ENCODE data around the gene PER2. TPM values are rescaled to one million over a fixed set of nuclear protein-coding genes. Genes with fewer than 3 reads are reported as not detected.

The PER2 gene
- total and polyA plus RNA-seq, 10 of the 15 experiments (the other 5 are each of a cell fraction or from before 2014, with no cell fraction given), result 1.5 to 15.1 (median 4.6) TPM

DNA sequence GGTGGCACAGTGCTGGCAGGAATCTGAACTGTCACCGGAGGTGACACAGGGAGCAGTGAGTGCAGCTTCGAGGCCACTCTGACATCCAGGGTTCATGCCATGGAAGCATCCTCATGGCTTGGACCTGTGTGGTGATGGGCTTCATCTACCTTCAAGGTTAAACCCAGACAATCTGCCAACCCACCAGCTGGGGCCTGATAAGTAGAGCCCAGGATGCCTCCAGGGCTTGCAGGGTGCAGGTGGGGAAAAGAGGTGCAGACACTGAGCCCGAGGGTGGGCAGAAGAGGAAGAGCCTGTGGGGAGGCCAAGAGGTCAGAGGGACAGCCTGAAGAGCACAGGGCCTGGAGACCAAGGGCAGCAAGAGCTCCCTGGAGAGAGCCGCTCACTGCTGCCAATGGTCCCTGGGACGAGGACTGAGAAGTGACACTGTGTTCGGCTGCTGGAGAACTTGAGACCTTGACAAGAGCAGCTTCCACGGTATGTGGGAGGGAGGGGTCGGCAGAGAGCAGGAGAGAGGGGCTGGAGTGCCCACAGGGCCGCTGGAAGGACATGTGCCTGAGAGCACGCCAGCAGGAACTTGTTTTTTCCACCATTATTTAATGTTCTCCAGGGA is 40.5 kb downstream of the PER2 start:
- no peak overlapping the region for H2AFZ ChIP-seq (ENCODE audit: control insufficient read depth, low read depth, low read length)
- H3K4me3 ChIP-seq, result no peak overlapping the region
- H3K4me2 ChIP-seq (ENCODE audit: control insufficient read depth, insufficient read depth), result no peak overlapping the region
- intact Hi-C loops (cut with micrococcal nuclease; ENCODE audit: unreplicated experiment), result no loop called here
- peaks cover 0 to 9% of the 10 kb centered on the region in 2 experiments; a peak in 3 of 4 replicates for H3K36me3 ChIP-seq (ENCODE audit: control insufficient read depth in 2 of 2, insufficient read depth in 2 of 2, low read length in 1 of 2)
- no peak overlapping the region for H3K27ac ChIP-seq (ENCODE audit: control insufficient read depth, insufficient read depth)
- FAIRE-seq, result no peak
- no peak overlapping the region for H3K9ac ChIP-seq (ENCODE audit: control insufficient read depth, insufficient read depth, low read length)
- RAD21 ChIA-PET (ENCODE audit: unreplicated experiment), result no interaction called here
- DNase-seq (ENCODE audit: low read depth, low spot score), result no peak
- no peak for ATAC-seq
- no peaks in the 10 kb centered on the region for H3K27me3 ChIP-seq (replicated peaks in 1 of 2; ENCODE audit: control insufficient read depth in 2 of 2, insufficient read depth in 2 of 2, low read length in 1 of 2)
- BruUV-seq (replicated peaks), result no TSS peak
- no peaks in the 10 kb centered on the region for H3K9me3 ChIP-seq (replicated peaks; ENCODE audit: control insufficient read depth, insufficient read depth, low read length)
- POLR2A ChIA-PET, result no interaction called here
- in situ Hi-C loops (cut with MboI), result no loop called here
- no peaks in the 10 kb centered on the region for H4K20me1 ChIP-seq (ENCODE audit: control insufficient read depth, insufficient read depth)
- no peaks in the 10 kb centered on the region for H3K79me2 ChIP-seq (ENCODE audit: control insufficient read depth, insufficient read depth, low read length)
- SMC1A ChIA-PET (ENCODE audit: uncharacterized antibody, unreplicated experiment), result no interaction called here
- 96% methylated on average over 10 of the region's 10 CpGs for WGBS (ENCODE audit: insufficient coverage, insufficient replicate concordance, low lambda C conversion rate, missing lambda C conversion rate)
- CTCF ChIA-PET, result no interaction called here
- TF ChIP-seq, protein P1, sequence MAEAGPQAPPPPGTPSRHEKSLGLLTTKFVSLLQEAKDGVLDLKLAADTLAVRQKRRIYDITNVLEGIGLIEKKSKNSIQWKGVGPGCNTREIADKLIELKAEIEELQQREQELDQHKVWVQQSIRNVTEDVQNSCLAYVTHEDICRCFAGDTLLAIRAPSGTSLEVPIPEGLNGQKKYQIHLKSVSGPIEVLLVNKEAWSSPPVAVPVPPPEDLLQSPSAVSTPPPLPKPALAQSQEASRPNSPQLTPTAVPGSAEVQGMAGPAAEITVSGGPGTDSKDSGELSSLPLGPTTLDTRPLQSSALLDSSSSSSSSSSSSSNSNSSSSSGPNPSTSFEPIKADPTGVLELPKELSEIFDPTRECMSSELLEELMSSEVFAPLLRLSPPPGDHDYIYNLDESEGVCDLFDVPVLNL (IDR thresholded peaks at IDR 0.05; ENCODE audit: low read depth, low read length), result no peak
- TF ChIP-seq SIN3A (IDR thresholded peaks at IDR 0.05; ENCODE audit: low read depth, low read length), result no peak
- no peak for TF ChIP-seq CREB1 (IDR thresholded peaks at IDR 0.05; ENCODE audit: low read depth)
- TF ChIP-seq CEBPB (IDR thresholded peaks at IDR 0.05; ENCODE audit: borderline replicate concordance in 1 of 2, low read depth in 2 of 2, low read length in 2 of 2), result no peak
- H3K4me1 ChIP-seq (ENCODE audit: control insufficient read depth, insufficient read depth, low read length), result no peaks in the 10 kb centered on the region

DNA sequence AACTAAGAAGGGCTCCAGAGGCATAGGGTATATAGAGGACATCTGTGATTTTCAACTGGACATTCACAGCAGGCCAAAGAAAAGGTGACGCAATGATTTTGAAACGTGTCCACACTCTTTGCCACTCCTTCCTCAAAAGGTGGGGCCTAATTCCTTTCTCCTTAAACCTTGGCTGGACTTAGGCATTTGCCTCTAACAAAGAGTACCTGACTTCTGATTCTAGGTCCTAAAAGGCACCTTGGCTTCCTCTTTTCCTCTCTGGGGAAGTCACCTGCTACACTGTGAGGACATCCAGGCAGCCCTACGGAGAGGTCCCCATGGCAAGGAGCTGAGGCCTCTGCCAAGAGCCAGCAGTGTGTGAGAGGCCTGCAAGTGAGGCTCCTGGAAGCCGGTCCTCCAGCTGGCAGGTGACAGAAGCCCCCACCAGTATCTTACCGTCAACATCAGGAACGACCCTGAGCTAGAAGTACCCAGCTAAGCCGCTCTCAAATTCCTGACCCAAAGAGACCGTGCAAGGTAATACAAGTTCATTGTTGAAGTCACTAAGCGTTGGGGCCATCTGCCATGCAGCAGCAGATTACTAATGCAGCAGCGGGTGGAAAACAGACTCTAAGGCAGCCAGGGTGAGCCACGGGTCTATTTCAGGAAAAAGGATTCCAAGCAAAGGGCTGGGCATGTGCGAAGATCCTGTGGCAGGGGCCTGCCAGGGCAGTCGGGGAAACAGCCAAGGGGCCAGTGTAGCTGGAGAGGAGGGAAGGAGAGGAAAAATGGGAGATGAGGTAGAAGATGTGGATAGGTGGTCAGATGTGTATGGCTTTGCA is 41.2 kb downstream of the PER2 start:
- intact Hi-C loops (cut with micrococcal nuclease; ENCODE audit: unreplicated experiment), result no loop called here
- TF ChIP-seq, protein P2, sequence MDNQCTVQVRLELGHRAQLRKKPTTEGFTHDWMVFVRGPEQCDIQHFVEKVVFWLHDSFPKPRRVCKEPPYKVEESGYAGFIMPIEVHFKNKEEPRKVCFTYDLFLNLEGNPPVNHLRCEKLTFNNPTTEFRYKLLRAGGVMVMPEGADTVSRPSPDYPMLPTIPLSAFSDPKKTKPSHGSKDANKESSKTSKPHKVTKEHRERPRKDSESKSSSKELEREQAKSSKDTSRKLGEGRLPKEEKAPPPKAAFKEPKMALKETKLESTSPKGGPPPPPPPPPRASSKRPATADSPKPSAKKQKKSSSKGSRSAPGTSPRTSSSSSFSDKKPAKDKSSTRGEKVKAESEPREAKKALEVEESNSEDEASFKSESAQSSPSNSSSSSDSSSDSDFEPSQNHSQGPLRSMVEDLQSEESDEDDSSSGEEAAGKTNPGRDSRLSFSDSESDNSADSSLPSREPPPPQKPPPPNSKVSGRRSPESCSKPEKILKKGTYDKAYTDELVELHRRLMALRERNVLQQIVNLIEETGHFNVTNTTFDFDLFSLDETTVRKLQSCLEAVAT (IDR thresholded peaks at IDR 0.05), result no peak
- TF ChIP-seq HDGF (IDR thresholded peaks at IDR 0.05), result no peak
- TF ChIP-seq, protein P3, sequence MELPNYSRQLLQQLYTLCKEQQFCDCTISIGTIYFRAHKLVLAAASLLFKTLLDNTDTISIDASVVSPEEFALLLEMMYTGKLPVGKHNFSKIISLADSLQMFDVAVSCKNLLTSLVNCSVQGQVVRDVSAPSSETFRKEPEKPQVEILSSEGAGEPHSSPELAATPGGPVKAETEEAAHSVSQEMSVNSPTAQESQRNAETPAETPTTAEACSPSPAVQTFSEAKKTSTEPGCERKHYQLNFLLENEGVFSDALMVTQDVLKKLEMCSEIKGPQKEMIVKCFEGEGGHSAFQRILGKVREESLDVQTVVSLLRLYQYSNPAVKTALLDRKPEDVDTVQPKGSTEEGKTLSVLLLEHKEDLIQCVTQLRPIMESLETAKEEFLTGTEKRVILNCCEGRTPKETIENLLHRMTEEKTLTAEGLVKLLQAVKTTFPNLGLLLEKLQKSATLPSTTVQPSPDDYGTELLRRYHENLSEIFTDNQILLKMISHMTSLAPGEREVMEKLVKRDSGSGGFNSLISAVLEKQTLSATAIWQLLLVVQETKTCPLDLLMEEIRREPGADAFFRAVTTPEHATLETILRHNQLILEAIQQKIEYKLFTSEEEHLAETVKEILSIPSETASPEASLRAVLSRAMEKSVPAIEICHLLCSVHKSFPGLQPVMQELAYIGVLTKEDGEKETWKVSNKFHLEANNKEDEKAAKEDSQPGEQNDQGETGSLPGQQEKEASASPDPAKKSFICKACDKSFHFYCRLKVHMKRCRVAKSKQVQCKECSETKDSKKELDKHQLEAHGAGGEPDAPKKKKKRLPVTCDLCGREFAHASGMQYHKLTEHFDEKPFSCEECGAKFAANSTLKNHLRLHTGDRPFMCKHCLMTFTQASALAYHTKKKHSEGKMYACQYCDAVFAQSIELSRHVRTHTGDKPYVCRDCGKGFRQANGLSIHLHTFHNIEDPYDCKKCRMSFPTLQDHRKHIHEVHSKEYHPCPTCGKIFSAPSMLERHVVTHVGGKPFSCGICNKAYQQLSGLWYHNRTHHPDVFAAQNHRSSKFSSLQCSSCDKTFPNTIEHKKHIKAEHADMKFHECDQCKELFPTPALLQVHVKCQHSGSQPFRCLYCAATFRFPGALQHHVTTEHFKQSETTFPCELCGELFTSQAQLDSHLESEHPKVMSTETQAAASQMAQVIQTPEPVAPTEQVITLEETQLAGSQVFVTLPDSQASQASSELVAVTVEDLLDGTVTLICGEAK (IDR thresholded peaks at IDR 0.05; ENCODE audit: borderline replicate concordance), result no peak
- no peak for TF ChIP-seq JUND (IDR thresholded peaks at IDR 0.05; ENCODE audit: low read depth, low read length)
- TF ChIP-seq TCF12 (IDR thresholded peaks at IDR 0.05; ENCODE audit: low read depth, low read length), result no peak

More for the DNA sequence above, 41.2 kb downstream of the PER2 start:
- SMC1A ChIA-PET (ENCODE audit: uncharacterized antibody, unreplicated experiment), result no interaction called here
- Histone ChIP-seq H3K36me3 (ENCODE audit: control insufficient read depth in 2 of 2, insufficient read depth in 2 of 2, low read length in 1 of 2) (peaks cover 0 to 6% of the 10 kb centered on the region in 2 experiments; a peak in 3 of 4 replicates), H3K4me2 (ENCODE audit: control insufficient read depth, insufficient read depth) (no peak overlapping the region), H3K27me3 (replicated peaks in 1 of 2; ENCODE audit: control insufficient read depth in 2 of 2, insufficient read depth in 2 of 2, low read length in 1 of 2) (no peaks in the 10 kb centered on the region), H3K4me1 (ENCODE audit: control insufficient read depth, insufficient read depth, low read length) (no peaks in the 10 kb centered on the region), H3K4me3 (no peak overlapping the region), H2AFZ (ENCODE audit: control insufficient read depth, low read depth, low read length) (no peak overlapping the region), H3K9ac (ENCODE audit: control insufficient read depth, insufficient read depth, low read length) (no peak overlapping the region), H4K20me1 (ENCODE audit: control insufficient read depth, insufficient read depth) (no peaks in the 10 kb centered on the region), H3K27ac (ENCODE audit: control insufficient read depth, insufficient read depth) (no peak overlapping the region), H3K9me3 (replicated peaks; ENCODE audit: control insufficient read depth, insufficient read depth, low read length) (no peaks in the 10 kb centered on the region), H3K79me2 (ENCODE audit: control insufficient read depth, insufficient read depth, low read length) (no peaks in the 10 kb centered on the region)
- in situ Hi-C loops (cut with MboI), result no loop called here
- WGBS (ENCODE audit: insufficient coverage, insufficient replicate concordance, low lambda C conversion rate, missing lambda C conversion rate), result 87% methylated on average over 13 of the region's 13 CpGs
- CTCF ChIA-PET, result no interaction called here
- RAD21 ChIA-PET (ENCODE audit: unreplicated experiment), result no interaction called here
- ATAC-seq (no peak), DNase-seq (ENCODE audit: low read depth, low spot score) (no peak), FAIRE-seq (no peak)
- POLR2A ChIA-PET, result no interaction called here
- BruUV-seq (replicated peaks), result no TSS peak

All from GM12878 (cell line).